Measurements from ENCODE around the gene SPNS2.

- TF ChIP-seq CTCF (conservative IDR thresholded peaks at IDR 0.05) (no peak), EZH2 (IDR thresholded peaks at IDR 0.05; ENCODE audit: low read depth) (no peak)
These were observed 8.2 kb downstream of the SPNS2 start for GRCh38 chr17:4506892-4507291.

Data from PC-9 (cell line).